Upper lobe of left lung (tissue), 4 donors: Measurements from ENCODE around the gene PNCK.

Experiments used
- CTCF ChIP-seq, 6 experiments: fragments of 450-650 bp in 4 of 6; fragments of 200-600 bp in 2 of 6; sonication (generic) in 2 of 6; IDR thresholded peaks; one replicate each; pipeline ENCODE4 v1.5.1; 2016 to 2019; ENCODE audit warnings: antibody characterized with exemption in 6 of 6
- POLR2A ChIP-seq, 4 donors: fragments of 450-650 bp; IDR thresholded peaks; one replicate each; pipeline ENCODE4 v1.5.1; 2016 to 2017; ENCODE audit warnings: antibody characterized with exemption in 4 of 4, mild to moderate bottlenecking in 2 of 4

GRCh38 chrX:153690466-153690865 is 16.9 kb upstream of the PNCK start:
- no peak for TF ChIP-seq CTCF (IDR thresholded peaks at IDR 0.05)
- no peak for TF ChIP-seq POLR2A (IDR thresholded peaks at IDR 0.05)
